Measurements from ENCODE around the gene ARHGAP6.
A peak's percentile ranks its signal among the peaks of the same experiment; 100 is the strongest.

ARHGAP6 gene

GRCh38 chrX:11698702-11699101, 33.0 kb upstream of the ARHGAP6 start:
- no peak overlapping the region for H3K4me3 ChIP-seq (ENCODE audit: low read length)
- TF ChIP-seq, protein P1, sequence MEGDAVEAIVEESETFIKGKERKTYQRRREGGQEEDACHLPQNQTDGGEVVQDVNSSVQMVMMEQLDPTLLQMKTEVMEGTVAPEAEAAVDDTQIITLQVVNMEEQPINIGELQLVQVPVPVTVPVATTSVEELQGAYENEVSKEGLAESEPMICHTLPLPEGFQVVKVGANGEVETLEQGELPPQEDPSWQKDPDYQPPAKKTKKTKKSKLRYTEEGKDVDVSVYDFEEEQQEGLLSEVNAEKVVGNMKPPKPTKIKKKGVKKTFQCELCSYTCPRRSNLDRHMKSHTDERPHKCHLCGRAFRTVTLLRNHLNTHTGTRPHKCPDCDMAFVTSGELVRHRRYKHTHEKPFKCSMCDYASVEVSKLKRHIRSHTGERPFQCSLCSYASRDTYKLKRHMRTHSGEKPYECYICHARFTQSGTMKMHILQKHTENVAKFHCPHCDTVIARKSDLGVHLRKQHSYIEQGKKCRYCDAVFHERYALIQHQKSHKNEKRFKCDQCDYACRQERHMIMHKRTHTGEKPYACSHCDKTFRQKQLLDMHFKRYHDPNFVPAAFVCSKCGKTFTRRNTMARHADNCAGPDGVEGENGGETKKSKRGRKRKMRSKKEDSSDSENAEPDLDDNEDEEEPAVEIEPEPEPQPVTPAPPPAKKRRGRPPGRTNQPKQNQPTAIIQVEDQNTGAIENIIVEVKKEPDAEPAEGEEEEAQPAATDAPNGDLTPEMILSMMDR (conservative IDR thresholded peaks at IDR 0.05; ENCODE audit: low read length): no peak
- DNase-seq (ENCODE audit: low read depth): no peak

DNA sequence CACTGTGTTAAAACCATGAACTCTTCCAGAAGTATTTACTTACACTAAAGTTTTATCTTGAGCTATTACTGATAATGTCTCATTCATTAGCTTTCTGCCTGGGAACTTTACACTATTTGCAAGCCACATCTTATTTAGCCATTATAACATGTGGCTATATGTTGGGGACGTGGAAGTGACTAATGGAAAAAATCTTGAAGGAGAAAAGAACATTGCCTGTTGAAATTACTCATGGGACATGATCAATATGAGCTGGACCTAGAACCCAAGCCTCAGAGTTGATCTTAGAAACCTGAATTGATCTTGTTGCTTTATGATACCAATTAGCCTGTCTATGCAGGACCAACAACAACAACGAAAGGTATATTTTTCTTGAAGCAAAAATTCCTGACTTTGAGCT, 22.5 kb upstream of the ARHGAP6 start:
- DNase-seq (ENCODE audit: low read depth): no peak
- no peak overlapping the region for H3K4me3 ChIP-seq (ENCODE audit: low read length)
- TF ChIP-seq, protein P1 (conservative IDR thresholded peaks at IDR 0.05; ENCODE audit: low read length): no peak

- TF ChIP-seq, protein P1 (conservative IDR thresholded peaks at IDR 0.05; ENCODE audit: low read length): no peak
- no peak overlapping the region for H3K4me3 ChIP-seq (ENCODE audit: low read length)
- DNase-seq (ENCODE audit: low read depth): no peak
These were observed 21.4 kb upstream of the ARHGAP6 start for GRCh38 chrX:11687157-11687556.

DNA sequence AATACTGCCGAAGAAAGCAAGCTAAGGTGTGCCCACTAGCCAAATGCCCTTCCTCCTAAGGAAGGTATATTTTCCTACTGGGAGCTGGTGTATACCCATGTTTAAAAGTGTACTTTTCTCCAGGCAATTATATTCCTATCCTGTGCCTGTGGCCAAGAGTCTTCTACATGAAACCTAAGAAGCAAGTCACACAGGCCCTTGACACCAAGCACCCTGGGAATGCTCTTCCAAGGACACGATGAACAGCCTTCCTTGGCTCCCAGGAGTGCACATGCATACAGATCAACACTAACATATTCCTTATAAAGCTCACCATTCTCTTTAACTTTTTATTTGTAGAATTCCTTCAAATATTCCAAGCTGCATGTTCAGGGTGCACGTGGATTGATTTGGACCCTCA, 17.3 kb upstream of the ARHGAP6 start:
- no peak overlapping the region for H3K4me3 ChIP-seq (ENCODE audit: low read length)
- DNase-seq (ENCODE audit: low read depth): no peak
- TF ChIP-seq, protein P1 (conservative IDR thresholded peaks at IDR 0.05; ENCODE audit: low read length): no peak

GRCh38 chrX:11678158-11678557, 12.4 kb upstream of the ARHGAP6 start:
- TF ChIP-seq, protein P1 (conservative IDR thresholded peaks at IDR 0.05; ENCODE audit: low read length): peak; percentile 20
- no peak overlapping the region for H3K4me3 ChIP-seq (ENCODE audit: low read length)
- no peak for DNase-seq (ENCODE audit: low read depth)

- no peak for DNase-seq (ENCODE audit: low read depth)
- TF ChIP-seq, protein P1 (conservative IDR thresholded peaks at IDR 0.05; ENCODE audit: low read length): no peak
- no peak overlapping the region for H3K4me3 ChIP-seq (ENCODE audit: low read length)
These were observed 6.5 kb upstream of the ARHGAP6 start for GRCh38 chrX:11672213-11672612.

DNA sequence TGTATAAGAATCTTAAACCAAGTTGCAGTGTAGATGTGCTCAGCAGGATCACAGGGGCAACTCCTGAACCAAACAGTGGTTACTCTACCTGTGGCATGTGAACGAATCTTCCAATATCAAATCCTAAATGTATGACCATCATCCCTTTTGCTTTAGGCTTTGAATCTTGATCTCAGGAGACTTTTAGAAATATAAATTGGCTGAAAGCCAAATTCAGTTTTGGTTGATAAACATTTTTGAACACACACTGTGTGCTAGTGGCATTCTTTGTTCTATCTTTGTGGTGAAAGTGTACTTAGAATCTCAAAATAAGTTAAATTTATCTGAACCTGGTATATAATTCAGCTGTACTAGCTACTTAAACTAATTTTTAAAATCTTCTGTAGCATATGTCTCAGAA, 4.6 kb upstream of the ARHGAP6 start:
- DNase-seq (ENCODE audit: low read depth): no peak
- H3K4me3 ChIP-seq (ENCODE audit: low read length): no peak overlapping the region
- TF ChIP-seq, protein P1 (conservative IDR thresholded peaks at IDR 0.05; ENCODE audit: low read length): no peak
